HG02970 (cell line): ENCODE data around the gene ZNF680.
"Not testable (repeated sequence)": the region's sequence is repeated elsewhere in the genome, so short reads cannot be mapped to it uniquely, and the experiment has no call there.

ENCODE experiments used
- ATAC-seq: cut with Tn5 transposase; IDR thresholded peaks from one replicate; pipeline ENCODE4 v1.9.1; 2021; ENCODE audit warnings: mild to moderate bottlenecking, moderate library complexity, moderate number of reproducible peaks; ENCODE audit not compliant: unreplicated experiment, low FRiP score

Gene ZNF680

DNA sequence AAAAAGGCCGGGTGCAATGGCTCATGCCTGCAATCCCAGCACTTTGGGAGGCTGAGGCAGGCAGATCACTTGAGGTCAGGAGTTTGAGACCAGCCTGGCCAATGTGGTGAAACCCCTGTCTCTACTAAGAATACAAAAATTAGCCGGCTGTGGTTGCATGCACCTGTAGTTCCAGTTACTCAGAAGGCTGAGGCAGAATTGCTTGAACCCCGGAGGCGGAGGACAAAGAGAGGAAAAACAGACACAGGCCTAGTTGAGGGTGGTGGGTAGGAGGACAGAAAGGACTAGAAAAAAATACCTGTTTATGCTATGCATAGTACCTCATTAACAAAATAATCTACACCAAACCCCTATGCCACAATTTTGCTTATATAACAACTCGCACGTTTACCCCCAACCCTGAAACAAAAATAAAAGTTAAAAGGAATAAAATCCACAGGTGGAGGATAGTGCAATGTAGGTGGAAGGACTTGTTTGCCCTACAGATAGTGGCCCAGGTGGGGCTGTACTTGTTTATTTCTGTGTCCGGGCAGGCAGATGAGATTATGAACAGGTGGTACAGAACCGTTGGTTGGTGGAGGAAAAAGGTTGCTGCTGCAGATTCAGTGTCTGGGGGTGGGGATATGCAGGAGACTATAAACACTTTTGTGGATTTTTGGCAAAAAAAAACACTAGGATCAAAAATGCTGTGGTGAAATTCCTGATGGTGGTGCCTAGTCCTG lies 5.1 kb downstream of the ZNF680 start:
- no peak for ATAC-seq

DNA sequence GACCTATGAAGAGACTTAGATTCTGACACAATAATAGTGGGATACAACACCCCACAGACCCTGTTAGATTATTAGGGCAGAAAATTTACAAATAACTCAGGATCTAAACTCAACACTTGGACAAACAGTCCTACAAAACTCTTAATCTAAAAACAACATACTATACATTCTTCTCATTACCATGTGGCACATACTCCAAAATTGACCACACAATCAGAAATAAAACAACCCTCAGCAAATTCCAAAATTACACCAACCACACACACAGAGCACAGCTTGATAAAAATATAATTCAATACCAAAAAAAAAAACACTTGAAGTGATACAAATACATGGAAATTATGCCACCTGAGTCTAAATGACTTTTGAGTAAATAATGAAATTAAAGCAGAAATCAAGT lies 7.8 kb downstream of the ZNF680 start:
- ATAC-seq, result no peak

DNA sequence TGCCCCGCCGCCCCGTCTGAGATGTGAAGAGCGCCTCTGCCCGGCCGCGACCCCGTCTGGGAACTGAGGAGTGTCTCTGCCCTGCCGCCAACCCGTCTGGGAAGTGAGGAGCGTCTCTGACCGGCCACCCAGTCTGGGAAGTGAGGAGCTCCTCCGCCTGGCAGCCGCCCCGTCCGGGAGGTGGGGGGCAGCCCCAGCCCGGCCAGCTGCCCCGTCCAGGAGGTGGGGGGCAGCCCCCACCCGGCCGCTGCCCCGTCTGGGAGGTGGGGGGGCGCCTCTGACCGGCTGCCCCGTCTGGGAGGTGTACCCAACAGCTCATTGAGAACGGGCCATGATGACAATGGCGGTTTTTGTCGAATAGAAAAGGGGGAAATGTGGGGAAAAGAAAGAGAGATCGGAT lies 8.7 kb downstream of the ZNF680 start:
- not testable (repeated sequence) for ATAC-seq

DNA sequence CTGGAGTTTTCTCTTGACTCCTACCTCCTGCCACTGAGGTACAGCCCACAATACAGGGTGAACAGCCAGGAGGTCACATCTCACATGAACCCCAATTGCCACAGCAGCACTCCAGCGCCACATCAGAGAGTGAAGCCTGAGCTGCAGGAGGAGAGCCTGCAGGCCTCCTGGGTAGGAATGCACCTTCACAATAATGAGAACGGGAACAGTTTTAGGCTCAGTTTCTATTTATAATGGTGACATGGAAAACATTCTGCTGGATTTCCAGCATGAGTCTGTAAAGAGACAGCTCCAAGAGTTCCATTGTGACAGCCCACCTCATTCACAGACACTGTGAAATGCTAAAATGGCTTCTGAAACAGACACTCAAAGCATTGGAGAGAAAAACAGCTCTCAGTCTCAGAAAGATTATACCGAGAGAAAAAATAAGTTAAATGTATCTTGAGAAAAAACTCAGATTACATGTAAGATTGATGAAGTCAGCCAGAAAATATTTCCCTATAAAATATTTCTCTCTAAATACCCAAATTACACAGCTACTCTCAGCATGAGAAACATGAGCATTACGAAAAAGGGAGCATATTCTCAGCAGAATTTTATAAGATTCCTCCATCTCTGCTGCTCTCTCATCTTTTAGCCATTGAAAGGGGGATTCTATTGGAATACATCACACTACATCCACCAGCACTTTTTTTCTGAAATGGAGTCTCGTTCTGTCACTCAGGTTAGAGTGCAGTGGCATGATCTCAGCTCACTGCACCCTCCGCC lies 11.3 kb downstream of the ZNF680 start:
- ATAC-seq, result no peak

DNA sequence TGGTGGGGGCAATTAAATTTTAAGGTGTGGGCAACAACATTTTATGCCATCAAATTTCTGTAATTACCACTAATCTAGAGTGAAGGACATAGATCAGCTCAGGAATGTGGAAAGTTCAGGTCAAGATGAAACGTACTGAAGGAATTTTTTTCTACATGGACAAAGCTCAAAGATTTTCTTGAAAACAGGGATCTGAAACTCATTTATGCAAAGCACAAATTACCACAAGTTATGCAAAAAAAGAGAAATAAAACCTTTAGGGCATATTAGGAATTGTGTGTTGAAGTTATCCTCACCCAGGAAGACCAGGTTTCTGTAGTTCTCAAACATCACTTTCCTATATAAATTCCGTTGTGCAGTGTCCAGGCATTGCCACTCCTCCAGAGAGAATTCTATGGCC lies 18.9 kb downstream of the ZNF680 start:
- no peak for ATAC-seq

DNA sequence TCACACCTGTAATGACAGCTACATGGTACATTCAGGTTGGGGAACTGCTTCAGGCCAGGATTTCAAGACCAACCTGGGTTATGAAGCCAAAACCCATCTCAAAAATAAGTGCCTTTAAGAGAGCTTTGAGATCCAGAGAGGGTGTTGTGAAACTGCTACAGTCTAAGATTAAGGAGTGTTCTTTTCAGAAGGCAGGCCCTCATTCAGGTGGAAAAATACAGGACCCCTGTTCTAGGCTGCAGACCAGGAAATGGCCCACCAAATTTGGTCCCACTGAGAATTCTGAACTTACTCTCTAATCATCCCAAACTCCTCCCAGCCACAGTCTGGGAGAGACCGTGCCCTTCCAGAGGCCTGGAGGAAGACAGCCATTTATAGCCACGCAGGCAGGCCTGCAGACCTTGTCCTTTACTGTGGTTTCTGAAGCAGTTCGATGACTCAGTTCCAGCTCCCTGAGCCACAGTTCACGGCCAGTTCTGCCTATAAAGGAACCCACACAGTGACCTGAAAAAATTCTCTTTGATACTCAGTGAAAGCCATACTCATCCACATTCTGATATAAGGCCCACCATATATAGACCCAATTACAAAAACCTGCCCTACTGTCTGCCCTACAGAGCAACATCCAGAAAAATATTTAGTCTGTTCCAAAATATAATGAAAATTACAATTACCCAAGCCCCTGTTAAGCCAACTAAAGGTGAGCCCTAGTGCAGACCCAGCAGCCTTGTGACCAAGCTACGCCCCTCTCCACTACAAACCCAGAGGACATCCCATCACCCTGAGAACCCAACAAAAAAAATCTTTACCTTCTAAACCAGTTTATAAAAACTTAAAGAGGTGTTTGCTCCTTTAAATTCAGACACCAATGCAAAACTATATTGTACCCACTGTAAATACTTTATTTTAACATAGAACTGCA lies 21.2 kb downstream of the ZNF680 start:
- ATAC-seq, result no peak

DNA sequence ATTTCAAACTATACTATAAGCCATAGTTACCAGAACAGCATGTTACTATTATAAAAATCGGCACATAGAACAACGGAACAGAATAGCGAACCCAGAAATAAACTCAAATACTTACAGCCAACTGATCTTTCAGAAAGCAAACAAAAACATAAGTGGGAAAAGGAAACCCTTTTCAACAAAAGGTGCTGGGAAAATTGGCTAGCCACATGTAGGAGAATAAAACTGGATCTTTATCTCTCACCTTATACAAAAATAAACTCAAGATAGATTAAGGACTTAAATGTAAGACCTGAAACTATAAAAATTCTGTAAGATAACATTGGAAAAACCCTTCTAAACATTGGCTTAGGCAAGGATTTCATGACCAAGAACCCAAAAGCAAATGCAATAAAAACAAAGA lies 29.1 kb downstream of the ZNF680 start:
- ATAC-seq, result no peak

DNA sequence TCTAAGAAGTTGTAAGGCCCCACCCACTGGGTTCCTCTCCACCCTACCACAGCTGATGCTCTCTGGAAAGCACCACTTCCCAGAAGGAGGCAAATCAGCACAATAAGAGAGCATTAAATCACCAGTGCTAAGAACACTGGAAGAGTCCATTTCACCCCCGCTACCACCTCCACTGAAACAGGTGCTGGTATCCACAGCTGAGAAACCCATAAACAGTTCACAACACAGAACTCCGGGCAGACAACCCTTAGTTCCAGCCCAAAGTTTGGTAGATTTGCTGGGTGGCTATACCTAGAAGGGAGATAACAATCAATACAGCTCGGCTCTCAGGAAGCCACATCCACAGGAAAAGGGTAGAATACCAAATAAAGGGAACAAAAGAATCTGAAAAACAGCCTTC lies 34.1 kb downstream of the ZNF680 start:
- ATAC-seq, result no peak

DNA sequence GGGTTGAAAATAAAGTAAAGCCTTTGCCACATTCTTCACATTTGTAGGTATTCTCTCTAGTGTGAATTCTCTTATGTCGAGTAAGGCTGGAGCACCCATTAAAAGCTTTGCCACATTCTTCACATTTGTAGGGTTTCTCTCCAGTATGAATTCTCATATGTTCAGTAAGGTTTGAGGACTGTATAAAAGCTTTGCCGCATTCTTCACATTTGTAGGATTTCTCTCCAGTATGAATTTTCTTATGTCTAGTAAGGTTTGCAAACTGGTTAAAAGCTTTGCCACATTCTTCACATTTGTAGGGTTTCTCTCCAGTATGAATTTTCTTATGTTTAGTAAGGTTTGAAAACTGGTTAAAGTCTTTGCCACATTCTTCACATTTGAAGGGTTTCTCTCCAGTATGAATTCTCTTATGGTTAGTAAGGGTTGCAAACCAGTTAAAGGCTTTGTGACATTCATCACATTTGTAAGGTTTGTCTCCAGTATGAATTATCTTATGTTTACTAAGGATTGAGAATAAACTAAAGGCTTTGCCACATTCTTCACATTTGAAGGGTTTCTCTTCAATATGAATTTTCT lies 41.4 kb downstream of the ZNF680 start:
- no peak for ATAC-seq

DNA sequence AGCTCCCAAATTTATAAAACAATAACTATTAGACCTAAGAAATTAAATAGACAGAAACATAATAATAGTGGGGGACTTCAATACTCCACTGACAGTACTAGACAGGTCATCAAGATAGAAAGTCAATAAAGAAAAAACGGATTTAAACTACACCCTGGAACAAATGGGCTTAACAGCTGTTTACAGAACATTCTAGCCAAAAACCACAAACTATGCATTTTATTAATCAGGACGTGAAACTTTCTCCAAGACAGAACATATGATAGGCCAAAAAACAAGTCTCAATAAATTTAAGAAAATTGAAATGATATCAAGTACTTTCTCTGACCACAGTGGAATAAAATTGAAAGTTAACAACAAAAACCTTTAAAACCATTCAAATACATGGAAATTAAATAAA lies 46.4 kb downstream of the ZNF680 start:
- ATAC-seq, result no peak

DNA sequence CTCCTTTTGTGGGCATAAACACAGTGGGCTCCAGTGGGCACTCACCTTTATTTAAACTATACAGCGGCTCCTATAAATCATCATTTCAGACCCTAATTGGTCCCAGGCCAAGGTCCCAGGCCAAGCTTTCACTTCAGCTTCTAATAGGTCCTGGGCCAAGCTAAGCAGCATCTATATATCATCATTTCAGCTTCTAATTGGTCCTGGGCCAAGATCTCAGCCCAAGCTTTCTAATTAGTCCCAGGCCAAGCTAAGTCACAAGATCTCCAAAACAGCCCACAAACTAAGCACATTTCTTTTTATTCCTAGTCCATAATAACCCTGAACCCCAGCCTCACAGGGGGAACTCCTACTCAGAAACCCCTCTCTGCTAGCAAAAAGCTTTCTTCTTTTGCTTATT lies 47.1 kb downstream of the ZNF680 start:
- ATAC-seq, result no peak

DNA sequence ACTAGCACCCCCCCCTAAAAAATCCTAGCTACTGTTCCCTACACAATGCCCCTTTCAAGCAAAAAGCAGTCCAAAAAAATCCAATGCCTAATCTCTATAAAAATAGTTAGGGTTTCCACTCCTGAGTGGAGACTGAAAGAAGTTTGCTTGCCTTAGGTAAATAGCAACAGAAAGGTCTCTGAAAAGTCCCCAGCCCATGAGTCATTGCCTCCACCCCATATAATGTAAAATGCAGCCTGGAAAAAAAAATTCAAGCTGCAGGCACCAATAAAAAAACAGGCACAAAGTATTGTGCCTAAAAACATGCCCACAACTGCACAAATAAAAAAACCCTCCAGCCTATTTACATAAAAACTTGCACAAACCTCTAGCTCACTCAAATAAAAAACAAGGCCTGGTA lies 47.5 kb downstream of the ZNF680 start:
- no peak for ATAC-seq

DNA sequence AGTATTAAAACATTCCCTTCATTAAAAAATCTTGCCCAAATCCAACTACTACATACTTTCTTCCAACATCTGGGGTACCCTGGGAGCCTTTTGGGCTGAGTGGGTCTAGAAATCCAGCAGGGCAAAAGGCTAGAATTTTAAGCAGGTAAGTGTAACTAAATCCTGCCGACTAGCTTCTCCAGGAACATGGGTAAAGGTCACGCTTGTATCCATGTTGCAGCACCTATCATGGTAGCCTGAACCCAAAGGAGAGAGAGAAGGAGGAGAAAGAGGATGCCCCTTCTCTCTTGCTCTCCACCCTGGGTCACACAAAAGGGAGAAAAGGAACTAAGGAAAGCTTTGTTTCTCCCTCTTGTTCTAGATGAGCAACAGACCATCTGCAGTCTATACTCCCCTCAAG lies 53.3 kb downstream of the ZNF680 start:
- ATAC-seq, result no peak

DNA sequence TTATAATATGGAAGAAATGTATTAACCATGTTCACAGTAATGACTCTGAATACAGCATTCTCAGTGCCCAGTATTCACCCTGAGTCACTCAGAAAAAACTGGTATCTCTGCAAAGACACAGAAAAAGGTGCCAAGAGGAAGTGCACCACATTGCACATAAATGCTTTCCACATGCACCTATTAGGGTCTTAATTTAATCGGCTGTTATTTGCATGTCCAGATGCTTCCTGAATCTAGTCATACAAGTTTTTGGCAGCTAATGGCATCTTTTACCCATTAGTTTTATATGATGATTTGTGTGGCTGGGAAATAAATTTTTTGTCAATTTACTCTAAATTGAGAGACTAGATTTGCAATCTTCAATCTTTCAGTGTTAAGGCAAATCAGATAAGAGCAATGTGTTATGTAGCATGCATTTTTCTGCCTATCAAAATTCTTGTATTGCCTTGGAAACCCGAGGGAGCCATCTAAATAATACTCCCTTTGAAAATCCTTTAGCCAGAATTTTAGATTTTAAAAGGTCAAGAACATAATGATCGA lies 58.2 kb downstream of the ZNF680 start:
- no peak for ATAC-seq

DNA sequence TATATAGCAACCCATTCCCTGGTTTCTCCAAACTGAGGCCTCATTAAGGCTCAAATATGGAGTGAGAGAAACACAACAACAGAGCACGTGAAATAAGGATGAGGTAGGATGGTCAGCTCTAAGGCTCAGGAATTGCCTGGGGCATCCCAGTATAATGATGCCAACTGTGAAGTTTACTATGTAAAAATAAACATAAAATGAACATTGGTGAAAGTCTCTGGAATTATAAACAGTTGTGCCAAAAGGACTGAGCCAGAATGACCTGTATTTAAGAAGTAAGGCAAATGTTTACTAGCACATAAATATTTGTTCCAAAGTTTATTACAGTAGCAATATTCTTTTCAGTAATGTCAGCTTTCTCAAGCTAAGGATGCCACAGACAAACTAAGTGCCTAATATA lies 64.6 kb downstream of the ZNF680 start:
- no peak for ATAC-seq

DNA sequence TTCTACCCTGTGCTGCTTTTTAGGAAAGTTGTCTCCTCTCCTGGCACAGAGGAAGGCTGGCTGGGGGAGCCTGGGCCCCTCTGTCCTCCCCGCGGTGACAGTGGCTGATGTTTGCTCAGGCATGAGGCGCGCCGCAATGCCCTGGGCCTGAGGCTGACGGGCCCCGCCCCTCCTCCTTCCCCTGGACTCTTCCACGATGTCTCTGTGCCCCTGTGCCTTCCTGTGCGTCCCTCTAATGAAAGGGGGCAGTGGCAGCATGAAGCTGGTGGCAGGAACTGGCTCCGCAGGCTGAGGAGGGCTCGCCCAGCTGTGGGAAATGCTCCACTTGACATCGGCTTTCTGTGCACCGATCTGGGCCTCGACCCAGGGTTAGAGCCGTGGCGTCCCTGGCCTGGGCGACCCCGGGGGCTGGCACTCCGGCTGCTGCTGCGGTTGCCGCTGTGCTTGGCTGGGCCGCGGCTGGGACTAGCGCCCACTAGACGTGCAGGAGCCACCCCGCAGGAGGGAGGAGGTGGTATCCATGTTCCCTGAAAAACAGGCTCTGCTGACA lies 67.9 kb downstream of the ZNF680 start:
- ATAC-seq, result no peak

DNA sequence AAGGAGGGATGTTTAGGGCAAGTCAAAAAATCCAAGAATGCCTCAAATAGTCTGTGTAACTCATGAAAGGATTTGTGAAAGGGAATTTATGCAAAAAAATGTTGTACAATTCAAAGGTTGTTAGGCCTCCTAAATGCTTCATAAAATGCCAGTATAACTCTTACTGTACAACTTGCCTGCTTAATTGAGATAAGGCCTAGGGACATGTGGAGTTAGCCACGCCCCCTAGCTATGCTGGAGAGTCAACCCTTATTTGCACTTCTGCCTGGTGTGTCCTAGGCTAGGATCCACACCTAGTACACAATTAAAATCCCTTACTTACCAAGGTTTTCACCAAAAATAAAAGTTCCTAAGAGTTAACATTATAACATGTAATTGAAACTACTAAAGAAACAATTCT lies 77.2 kb downstream of the ZNF680 start:
- no peak for ATAC-seq
